SU-DHL-6 (cell line): Measurements from ENCODE around the gene SLC39A11.

Experiments used
- H2AFZ ChIP-seq: fragments of 200-600 bp; sonication (generic); 2 replicates; pipeline ENCODE4 v1.6.1; 2014; ENCODE audit warnings: low read depth, mild to moderate bottlenecking, moderate library complexity, mixed read lengths, antibody characterized with exemption, low read length; ENCODE audit not compliant: severe bottlenecking
- H3F3A ChIP-seq: fragments of 200-600 bp; shearing (Covaris generic); 2 replicates; pipeline ENCODE4 v1.6.0; 2016; ENCODE audit warnings: antibody characterized with exemption, mild to moderate bottlenecking; ENCODE audit not compliant: insufficient read depth
- H3K27ac ChIP-seq: fragments of 200-600 bp; sonication (generic); 2 replicates; pipeline ENCODE4 v1.5.1; 2016; ENCODE audit warnings: low read depth, mild to moderate bottlenecking, low read length, moderate library complexity, mixed read lengths
- H3K27me3 ChIP-seq: fragments of 200-600 bp; sonication (generic), shearing (Covaris generic); 2 replicates; pipeline ENCODE4 v1.6.0; 2014; ENCODE audit warnings: mild to moderate bottlenecking, low read length
- H3K36me3 ChIP-seq: fragments of 200-600 bp; sonication (generic); 2 replicates; pipeline ENCODE4 v1.6.1; 2014; ENCODE audit warnings: mild to moderate bottlenecking, low read length, mixed read lengths
- H3K4me2 ChIP-seq: fragments of 300-600, 200-600 bp; shearing (Covaris generic), sonication (generic); 2 replicates; pipeline ENCODE4 v1.6.0; 2014; ENCODE audit warnings: low read length, low read depth, mild to moderate bottlenecking; ENCODE audit not compliant: poor library complexity, severe bottlenecking
- H3K4me3 ChIP-seq: fragments of 200-600 bp; sonication (generic); 2 replicates; pipeline ENCODE4 v1.5.1; 2014; ENCODE audit warnings: antibody characterized with exemption, low read length, mild to moderate bottlenecking, mixed read lengths; ENCODE audit not compliant: insufficient read depth, poor library complexity, severe bottlenecking
- H3K79me2 ChIP-seq: fragments of 200-600 bp; sonication (generic); 2 replicates; pipeline ENCODE4 v1.6.1; 2014; ENCODE audit warnings: mild to moderate bottlenecking, low read length, moderate library complexity; ENCODE audit not compliant: insufficient read depth
- H3K9ac ChIP-seq: fragments of 200-600 bp; sonication (generic); 2 replicates; pipeline ENCODE4 v1.7.0; 2014; ENCODE audit warnings: mild to moderate bottlenecking, low read length
- H3K9me2 ChIP-seq: fragments of 200-600 bp; sonication (generic); replicated peaks from 2 replicates; pipeline ENCODE4 v1.6.1; 2014; ENCODE audit warnings: low read length; ENCODE audit not compliant: insufficient read depth
- H3K9me3 ChIP-seq: fragments of 200-600 bp; sonication (generic); 2 replicates; pipeline ENCODE4 v1.6.1; 2014; ENCODE audit warnings: low read length, mixed read lengths; ENCODE audit not compliant: insufficient read depth
- H4K20me1 ChIP-seq: fragments of 200-600 bp; sonication (generic); 2 replicates; pipeline ENCODE4 v1.6.1; 2014; ENCODE audit warnings: low read depth, mild to moderate bottlenecking, antibody characterized with exemption, low read length, moderate library complexity, mixed read lengths
- EZH2phosphoT487 ChIP-seq: fragments of 200-600 bp; sonication (generic), shearing (Covaris generic); conservative IDR thresholded peaks from 2 replicates; pipeline ENCODE4 v1.6.1; 2018; ENCODE audit warnings: mild to moderate bottlenecking, antibody characterized with exemption, low read length, moderate library complexity, mixed read lengths
- TF ChIP-seq, protein P1 (sequence below): fragments of 200-600 bp; sonication (generic); IDR thresholded peaks from one replicate; pipeline ENCODE4 v1.5.1; 2017; ENCODE audit warnings: antibody characterized with exemption, mild to moderate bottlenecking, low read length, moderate library complexity; ENCODE audit not compliant: insufficient read depth, poor library complexity, severe bottlenecking

Gene SLC39A11

DNA sequence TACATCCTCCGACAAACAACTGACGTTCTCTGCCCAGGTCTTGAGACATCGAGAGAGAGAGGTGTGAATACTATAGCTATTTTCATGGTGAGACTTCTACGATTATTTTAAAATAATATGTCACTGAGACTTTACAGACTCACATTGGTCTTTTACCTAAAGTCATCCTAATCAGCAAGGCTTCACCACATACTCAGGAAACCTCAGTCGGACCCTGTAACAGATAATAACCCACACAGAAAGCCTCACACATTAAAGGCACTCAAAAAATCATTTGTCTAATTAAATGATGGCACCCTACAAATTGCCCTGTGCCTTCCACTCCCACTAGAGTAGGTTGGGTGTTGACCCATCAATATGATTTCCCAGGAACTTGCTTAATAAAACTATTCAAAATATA lies 19.8 kb upstream of the SLC39A11 start:
- no peak overlapping the region for H3K27ac ChIP-seq

DNA sequence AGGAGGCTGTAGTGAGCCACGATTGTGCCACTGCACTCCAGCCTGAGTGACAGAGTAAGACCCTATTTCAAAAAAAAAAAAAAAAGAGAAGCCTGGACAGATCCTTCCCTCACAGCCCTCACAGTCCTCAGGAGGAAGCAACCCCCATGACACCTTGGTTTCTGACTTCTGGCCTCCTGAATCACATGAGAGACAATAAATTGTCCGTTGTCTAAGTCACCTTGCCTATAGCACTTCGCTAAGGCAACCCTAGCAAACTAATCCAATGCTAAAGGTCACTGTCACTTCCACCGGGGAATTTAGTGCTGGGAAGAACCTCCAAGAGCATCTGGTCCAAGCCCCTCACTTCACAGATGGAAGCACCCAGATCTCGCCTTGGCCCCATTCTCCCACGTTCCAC lies 18.9 kb upstream of the SLC39A11 start:
- Histone ChIP-seq H2AFZ (no peak overlapping the region), H3K9me3 (no peaks in the 10 kb centered on the region), H3K9me2 (no peaks in the 10 kb centered on the region), H3K27me3 (no peaks in the 10 kb centered on the region), H3F3A (no peaks in the 10 kb centered on the region), H3K4me2 (no peak overlapping the region), H3K27ac (no peak overlapping the region), H3K36me3 (no peaks in the 10 kb centered on the region), H3K9ac (no peak overlapping the region), H4K20me1 (no peaks in the 10 kb centered on the region), H3K4me3 (no peak overlapping the region), H3K79me2 (no peaks in the 10 kb centered on the region)
- no peak for TF ChIP-seq EZH2phosphoT487
- TF ChIP-seq, protein P1, sequence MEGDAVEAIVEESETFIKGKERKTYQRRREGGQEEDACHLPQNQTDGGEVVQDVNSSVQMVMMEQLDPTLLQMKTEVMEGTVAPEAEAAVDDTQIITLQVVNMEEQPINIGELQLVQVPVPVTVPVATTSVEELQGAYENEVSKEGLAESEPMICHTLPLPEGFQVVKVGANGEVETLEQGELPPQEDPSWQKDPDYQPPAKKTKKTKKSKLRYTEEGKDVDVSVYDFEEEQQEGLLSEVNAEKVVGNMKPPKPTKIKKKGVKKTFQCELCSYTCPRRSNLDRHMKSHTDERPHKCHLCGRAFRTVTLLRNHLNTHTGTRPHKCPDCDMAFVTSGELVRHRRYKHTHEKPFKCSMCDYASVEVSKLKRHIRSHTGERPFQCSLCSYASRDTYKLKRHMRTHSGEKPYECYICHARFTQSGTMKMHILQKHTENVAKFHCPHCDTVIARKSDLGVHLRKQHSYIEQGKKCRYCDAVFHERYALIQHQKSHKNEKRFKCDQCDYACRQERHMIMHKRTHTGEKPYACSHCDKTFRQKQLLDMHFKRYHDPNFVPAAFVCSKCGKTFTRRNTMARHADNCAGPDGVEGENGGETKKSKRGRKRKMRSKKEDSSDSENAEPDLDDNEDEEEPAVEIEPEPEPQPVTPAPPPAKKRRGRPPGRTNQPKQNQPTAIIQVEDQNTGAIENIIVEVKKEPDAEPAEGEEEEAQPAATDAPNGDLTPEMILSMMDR = no peak

More for the DNA sequence above, 19.8 kb upstream of the SLC39A11 start:
- TF ChIP-seq, protein P1 = no peak
- no peak for TF ChIP-seq EZH2phosphoT487
- Histone ChIP-seq H3F3A (no peaks in the 10 kb centered on the region), H3K9me2 (no peaks in the 10 kb centered on the region), H3K9me3 (no peaks in the 10 kb centered on the region), H2AFZ (no peak overlapping the region), H3K9ac (no peak overlapping the region), H3K4me3 (no peak overlapping the region), H3K79me2 (no peaks in the 10 kb centered on the region), H3K27me3 (no peaks in the 10 kb centered on the region), H3K36me3 (no peaks in the 10 kb centered on the region), H3K4me2 (no peak overlapping the region), H4K20me1 (no peaks in the 10 kb centered on the region)

DNA sequence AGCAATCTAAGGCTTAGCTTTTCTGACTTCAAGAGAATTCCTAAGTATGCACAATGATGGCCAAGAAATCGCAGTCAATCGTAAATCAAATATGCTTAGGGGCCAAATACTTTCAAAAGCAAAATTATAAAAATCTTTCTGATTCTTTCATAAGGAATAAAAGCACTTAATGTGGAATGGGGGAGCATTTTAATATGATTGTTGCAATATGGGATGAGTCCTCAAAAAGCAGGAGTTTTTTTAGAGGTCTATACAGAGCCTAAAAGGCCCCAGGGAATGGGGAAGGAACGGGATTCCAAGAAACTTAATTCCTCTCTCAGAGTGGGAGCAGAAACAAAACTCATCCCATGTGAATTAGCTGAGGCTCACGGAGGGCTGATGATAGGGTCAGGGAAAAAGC lies 14.7 kb upstream of the SLC39A11 start:
- Histone ChIP-seq H3K36me3 (no peaks in the 10 kb centered on the region), H3F3A (no peaks in the 10 kb centered on the region), H3K9ac (no peak overlapping the region), H2AFZ (no peak overlapping the region), H3K27me3 (no peaks in the 10 kb centered on the region), H3K4me2 (no peak overlapping the region), H3K4me3 (no peak overlapping the region), H3K79me2 (no peaks in the 10 kb centered on the region), H4K20me1 (no peaks in the 10 kb centered on the region), H3K27ac (no peak overlapping the region), H3K9me2 (no peaks in the 10 kb centered on the region), H3K9me3 (no peaks in the 10 kb centered on the region)
- TF ChIP-seq, protein P1 = no peak
- no peak for TF ChIP-seq EZH2phosphoT487
